Measurements from ENCODE around the gene CDHR1. TPM values are rescaled to one million over a fixed set of nuclear protein-coding genes. Genes with fewer than 3 reads are reported as not detected.

CDHR1 gene
- total and polyA plus RNA-seq, 2 donors from 2014 or later, result 0.47 to 1.1 TPM

- intact Hi-C loops (cut with DNase I), result no loop called here
- no peaks in the 10 kb centered on the region for H3K4me1 ChIP-seq (ENCODE audit: control insufficient read depth in 2 of 3, insufficient read depth in 2 of 3, low read depth in 1 of 3, low read length in 3 of 3)
Measured at GRCh38 chr10:84211566-84211965, 17.2 kb downstream of the CDHR1 start.

DNA sequence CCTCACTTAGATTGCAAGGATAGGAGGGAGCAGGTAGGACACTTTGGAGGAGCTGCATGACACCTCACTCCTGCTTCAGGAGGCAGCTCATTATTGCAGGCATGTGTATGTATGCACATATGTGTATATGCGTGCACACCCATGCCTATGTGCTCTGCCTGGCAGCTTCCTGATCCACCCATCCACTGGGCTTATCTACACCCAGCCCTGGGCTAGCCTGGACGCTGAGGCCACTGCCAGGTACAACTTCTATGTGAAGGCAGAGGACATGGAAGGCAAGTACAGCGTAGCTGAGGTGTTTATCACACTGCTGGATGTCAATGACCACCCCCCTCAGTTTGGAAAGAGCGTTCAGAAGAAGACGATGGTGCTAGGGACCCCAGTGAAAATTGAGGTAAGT, 17.7 kb downstream of the CDHR1 start:
- no peaks in the 10 kb centered on the region for H3K4me1 ChIP-seq (ENCODE audit: control insufficient read depth in 2 of 3, insufficient read depth in 2 of 3, low read depth in 1 of 3, low read length in 3 of 3)
- no peaks in the 10 kb centered on the region for H3K36me3 ChIP-seq (ENCODE audit: control insufficient read depth in 2 of 3, insufficient read depth in 3 of 3, low read length in 3 of 3)
- H3K27me3 ChIP-seq (ENCODE audit: control insufficient read depth, insufficient read depth, low read length), result no peaks in the 10 kb centered on the region
- H3K27ac ChIP-seq (ENCODE audit: low read depth in 2 of 2, low read length in 2 of 2), result no peak overlapping the region
- no peak for TF ChIP-seq CTCF (IDR thresholded peaks at IDR 0.05; ENCODE audit: borderline replicate concordance, extremely low read depth, insufficient read depth)
- FAIRE-seq, result no peak
- intact Hi-C loops (cut with DNase I), result no loop called here
- H3K9me3 ChIP-seq (ENCODE audit: control insufficient read depth in 2 of 3, insufficient read depth in 1 of 3, low read length in 3 of 3), result no peaks in the 10 kb centered on the region
- no peak overlapping the region for H3K4me3 ChIP-seq (ENCODE audit: low read length in 3 of 3)
- DNase-seq, result no peak
- H3K9ac ChIP-seq (ENCODE audit: low read length in 3 of 3), result no peak overlapping the region

More at GRCh38 chr10:84211566-84211965, 17.2 kb downstream of the CDHR1 start:
- no peaks in the 10 kb centered on the region for H3K9me3 ChIP-seq (ENCODE audit: control insufficient read depth in 2 of 3, insufficient read depth in 1 of 3, low read length in 3 of 3)
- no peak overlapping the region for H3K27ac ChIP-seq (ENCODE audit: low read depth in 2 of 2, low read length in 2 of 2)
- H3K9ac ChIP-seq (ENCODE audit: low read length in 3 of 3), result no peak overlapping the region
- H3K36me3 ChIP-seq (ENCODE audit: control insufficient read depth in 2 of 3, insufficient read depth in 3 of 3, low read length in 3 of 3), result no peaks in the 10 kb centered on the region
- H3K4me3 ChIP-seq (ENCODE audit: low read length in 3 of 3), result no peak overlapping the region
- no peak for TF ChIP-seq CTCF (IDR thresholded peaks at IDR 0.05; ENCODE audit: borderline replicate concordance, extremely low read depth, insufficient read depth)
- FAIRE-seq (no peak), DNase-seq (no peak)
- no peaks in the 10 kb centered on the region for H3K27me3 ChIP-seq (ENCODE audit: control insufficient read depth, insufficient read depth, low read length)

- H3K36me3 ChIP-seq (ENCODE audit: control insufficient read depth in 2 of 3, insufficient read depth in 3 of 3, low read length in 3 of 3), result no peaks in the 10 kb centered on the region
- H3K27ac ChIP-seq (ENCODE audit: low read depth in 2 of 2, low read length in 2 of 2), result no peak overlapping the region
- H3K9ac ChIP-seq (ENCODE audit: low read length in 3 of 3), result no peak overlapping the region
- intact Hi-C loops (cut with DNase I), result no loop called here
- H3K4me3 ChIP-seq (ENCODE audit: low read length in 3 of 3), result no peak overlapping the region
- no peaks in the 10 kb centered on the region for H3K4me1 ChIP-seq (ENCODE audit: control insufficient read depth in 2 of 3, insufficient read depth in 2 of 3, low read depth in 1 of 3, low read length in 3 of 3)
- no peaks in the 10 kb centered on the region for H3K27me3 ChIP-seq (ENCODE audit: control insufficient read depth, insufficient read depth, low read length)
- TF ChIP-seq CTCF (IDR thresholded peaks at IDR 0.05; ENCODE audit: borderline replicate concordance, extremely low read depth, insufficient read depth), result no peak
- H3K9me3 ChIP-seq (ENCODE audit: control insufficient read depth in 2 of 3, insufficient read depth in 1 of 3, low read length in 3 of 3), result no peaks in the 10 kb centered on the region
- DNase-seq (no peak), FAIRE-seq (no peak)
Measured at GRCh38 chr10:84213076-84213475, 18.7 kb downstream of the CDHR1 start.

GRCh38 chr10:84214046-84214572, 19.8 kb downstream of the CDHR1 start:
- no peak overlapping the region for H3K27ac ChIP-seq (ENCODE audit: low read depth in 2 of 2, low read length in 2 of 2)
- no peak for TF ChIP-seq CTCF (IDR thresholded peaks at IDR 0.05; ENCODE audit: borderline replicate concordance, extremely low read depth, insufficient read depth)
- no peaks in the 10 kb centered on the region for H3K4me1 ChIP-seq (ENCODE audit: control insufficient read depth in 2 of 3, insufficient read depth in 2 of 3, low read depth in 1 of 3, low read length in 3 of 3)
- H3K9ac ChIP-seq (ENCODE audit: low read length in 3 of 3), result no peak overlapping the region
- no peak overlapping the region for H3K4me3 ChIP-seq (ENCODE audit: low read length in 3 of 3)
- DNase-seq (no peak), FAIRE-seq (no peak)
- H3K9me3 ChIP-seq (ENCODE audit: control insufficient read depth in 2 of 3, insufficient read depth in 1 of 3, low read length in 3 of 3), result no peaks in the 10 kb centered on the region
- intact Hi-C loops (cut with DNase I), result no loop called here
- H3K27me3 ChIP-seq (ENCODE audit: control insufficient read depth, insufficient read depth, low read length), result no peaks in the 10 kb centered on the region
- no peaks in the 10 kb centered on the region for H3K36me3 ChIP-seq (ENCODE audit: control insufficient read depth in 2 of 3, insufficient read depth in 3 of 3, low read length in 3 of 3)

Measured in kidney (tissue), 14 donors.